ENCODE data around the gene LILRB3. TPM values are rescaled to one million over a fixed set of nuclear protein-coding genes. Genes with fewer than 3 reads are reported as not detected.
"Not testable (repeated sequence)": the region's sequence is repeated elsewhere in the genome, so short reads cannot be mapped to it uniquely, and the experiment has no call there.

LILRB3 gene
- total and polyA plus RNA-seq, 4 donors: 0.61 to 26.7 (median 10.4) TPM

- Histone ChIP-seq H3K4me1 (ENCODE audit: control insufficient read depth in 1 of 2, insufficient read depth in 2 of 2, low read length in 2 of 2) (no peaks in the 10 kb centered on the region), H3K27ac (ENCODE audit: low read depth in 1 of 2, low read length in 2 of 2) (no peak overlapping the region), H3K27me3 (ENCODE audit: control insufficient read depth in 1 of 2, insufficient read depth in 2 of 2, low read length in 1 of 2) (no peaks in the 10 kb centered on the region), H3K36me3 (ENCODE audit: control insufficient read depth in 1 of 2, insufficient read depth in 2 of 2, low read length in 1 of 2) (no peaks in the 10 kb centered on the region), H3K4me3 (ENCODE audit: low read length in 2 of 2) (no peak overlapping the region), H3K9me3 (ENCODE audit: control insufficient read depth, low read length) (peaks cover 3% of the 10 kb centered on the region)
- WGBS, 2 donors: 80 to 81% methylated on average over 20 of the region's 20 CpGs
- no peak for DNase-seq
- ATAC-seq (ENCODE audit: low FRiP score): no peak
- intact Hi-C loops (cut with DNase I): no loop called here
These were observed 24.5 kb upstream of the LILRB3 start for GRCh38 chr19:54247106-54247930.

GRCh38 chr19:54245936-54246335 lies 23.1 kb upstream of the LILRB3 start:
- intact Hi-C loops (cut with DNase I): no loop called here
- no peak for ATAC-seq (ENCODE audit: low FRiP score)
- 71 to 80% methylated on average over 3 of the region's 3 CpGs for WGBS, 2 donors

GRCh38 chr19:54243809-54244208 lies 21.0 kb upstream of the LILRB3 start:
- H3K27ac ChIP-seq (ENCODE audit: low read depth in 1 of 2, low read length in 2 of 2); ATAC-seq (ENCODE audit: low FRiP score); DNase-seq; H3K36me3 ChIP-seq (ENCODE audit: control insufficient read depth in 1 of 2, insufficient read depth in 2 of 2, low read length in 1 of 2); H3K9me3 ChIP-seq (ENCODE audit: control insufficient read depth, low read length); H3K27me3 ChIP-seq (ENCODE audit: control insufficient read depth in 1 of 2, insufficient read depth in 2 of 2, low read length in 1 of 2); H3K4me1 ChIP-seq (ENCODE audit: control insufficient read depth in 1 of 2, insufficient read depth in 2 of 2, low read length in 2 of 2); H3K4me3 ChIP-seq (ENCODE audit: low read length in 2 of 2); intact Hi-C loops (cut with DNase I): not testable (repeated sequence)
- 67% methylated on average over 7 of the region's 8 CpGs; no CpG with 5 or more reads in 1 of the 2 donors for WGBS, 2 donors

More at GRCh38 chr19:54245936-54246335, 23.1 kb upstream of the LILRB3 start:
- Histone ChIP-seq H3K27ac (ENCODE audit: low read depth in 1 of 2, low read length in 2 of 2) (no peak overlapping the region), H3K4me1 (ENCODE audit: control insufficient read depth in 1 of 2, insufficient read depth in 2 of 2, low read length in 2 of 2) (no peaks in the 10 kb centered on the region), H3K36me3 (ENCODE audit: control insufficient read depth in 1 of 2, insufficient read depth in 2 of 2, low read length in 1 of 2) (no peaks in the 10 kb centered on the region), H3K9me3 (ENCODE audit: control insufficient read depth, low read length) (peaks cover 3% of the 10 kb centered on the region), H3K27me3 (ENCODE audit: control insufficient read depth in 1 of 2, insufficient read depth in 2 of 2, low read length in 1 of 2) (no peaks in the 10 kb centered on the region), H3K4me3 (ENCODE audit: low read length in 2 of 2) (no peak overlapping the region)
- DNase-seq: no peak

- WGBS, 2 donors: 66% methylated on average over 6 of the region's 6 CpGs; no CpG with 5 or more reads in 1 of the 2 donors
- ATAC-seq (ENCODE audit: low FRiP score); H3K4me1 ChIP-seq (ENCODE audit: control insufficient read depth in 1 of 2, insufficient read depth in 2 of 2, low read length in 2 of 2); H3K4me3 ChIP-seq (ENCODE audit: low read length in 2 of 2); H3K36me3 ChIP-seq (ENCODE audit: control insufficient read depth in 1 of 2, insufficient read depth in 2 of 2, low read length in 1 of 2); H3K27ac ChIP-seq (ENCODE audit: low read depth in 1 of 2, low read length in 2 of 2); H3K9me3 ChIP-seq (ENCODE audit: control insufficient read depth, low read length); intact Hi-C loops (cut with DNase I); DNase-seq; H3K27me3 ChIP-seq (ENCODE audit: control insufficient read depth in 1 of 2, insufficient read depth in 2 of 2, low read length in 1 of 2): not testable (repeated sequence)
These were observed 19.8 kb upstream of the LILRB3 start, which contains the start of gene LILRA6 for GRCh38 chr19:54242646-54243045. Gene LILRA6, minus strand, starts transcription at chr19:54242790.

- WGBS, 2 donors: 76% methylated on average over 4 of the region's 4 CpGs; no CpG with 5 or more reads in 1 of the 2 donors
- intact Hi-C loops (cut with DNase I); H3K27me3 ChIP-seq (ENCODE audit: control insufficient read depth in 1 of 2, insufficient read depth in 2 of 2, low read length in 1 of 2); DNase-seq; H3K4me1 ChIP-seq (ENCODE audit: control insufficient read depth in 1 of 2, insufficient read depth in 2 of 2, low read length in 2 of 2); H3K4me3 ChIP-seq (ENCODE audit: low read length in 2 of 2); H3K9me3 ChIP-seq (ENCODE audit: control insufficient read depth, low read length); H3K36me3 ChIP-seq (ENCODE audit: control insufficient read depth in 1 of 2, insufficient read depth in 2 of 2, low read length in 1 of 2); ATAC-seq (ENCODE audit: low FRiP score); H3K27ac ChIP-seq (ENCODE audit: low read depth in 1 of 2, low read length in 2 of 2): not testable (repeated sequence)
These were observed 19.4 kb upstream of the LILRB3 start for GRCh38 chr19:54242234-54242633.

- whole genome bisulfite sequencing, 2 donors: 56% methylated on average over 12 to 19 of the region's 22 CpGs
- H3K4me1 ChIP-seq (ENCODE audit: control insufficient read depth in 1 of 2, insufficient read depth in 2 of 2, low read length in 2 of 2); H3K4me3 ChIP-seq (ENCODE audit: low read length in 2 of 2); H3K27ac ChIP-seq (ENCODE audit: low read depth in 1 of 2, low read length in 2 of 2); ATAC-seq (ENCODE audit: low FRiP score); intact Hi-C loops (cut with DNase I); H3K36me3 ChIP-seq (ENCODE audit: control insufficient read depth in 1 of 2, insufficient read depth in 2 of 2, low read length in 1 of 2); H3K27me3 ChIP-seq (ENCODE audit: control insufficient read depth in 1 of 2, insufficient read depth in 2 of 2, low read length in 1 of 2); H3K9me3 ChIP-seq (ENCODE audit: control insufficient read depth, low read length): not testable (repeated sequence)
- peak in 1 of 2 donors; percentile 32 for DNase-seq
These were observed 17.8 kb upstream of the LILRB3 start for GRCh38 chr19:54240372-54241336.

- intact Hi-C loops (cut with DNase I): loop anchor here in 1 of 2 donors (2.0 kb wide), 1 partner anchor 17 kb away; the partner anchor contains the start of gene LILRB3
- H3K27me3 ChIP-seq (ENCODE audit: control insufficient read depth in 1 of 2, insufficient read depth in 2 of 2, low read length in 1 of 2); H3K4me1 ChIP-seq (ENCODE audit: control insufficient read depth in 1 of 2, insufficient read depth in 2 of 2, low read length in 2 of 2); H3K4me3 ChIP-seq (ENCODE audit: low read length in 2 of 2); H3K27ac ChIP-seq (ENCODE audit: low read depth in 1 of 2, low read length in 2 of 2); H3K9me3 ChIP-seq (ENCODE audit: control insufficient read depth, low read length); H3K36me3 ChIP-seq (ENCODE audit: control insufficient read depth in 1 of 2, insufficient read depth in 2 of 2, low read length in 1 of 2): not testable (repeated sequence)
- ATAC-seq (ENCODE audit: low FRiP score) (peak; percentile 46), DNase-seq (peak in 1 of 2 donors; percentile 36)
- 72 to 73% methylated on average over 14 to 16 of the region's 21 CpGs for WGBS, 2 donors
These were observed 16.9 kb upstream of the LILRB3 start for GRCh38 chr19:54239491-54240371.

- DNase-seq (no peak), ATAC-seq (ENCODE audit: low FRiP score) (no peak)
- Histone ChIP-seq H3K27me3 (ENCODE audit: control insufficient read depth in 1 of 2, insufficient read depth in 2 of 2, low read length in 1 of 2) (no peaks in the 10 kb centered on the region), H3K4me1 (ENCODE audit: control insufficient read depth in 1 of 2, insufficient read depth in 2 of 2, low read length in 2 of 2) (no peaks in the 10 kb centered on the region), H3K9me3 (ENCODE audit: control insufficient read depth, low read length) (no peaks in the 10 kb centered on the region), H3K4me3 (ENCODE audit: low read length in 2 of 2) (no peak overlapping the region), H3K36me3 (ENCODE audit: control insufficient read depth in 1 of 2, insufficient read depth in 2 of 2, low read length in 1 of 2) (no peaks in the 10 kb centered on the region), H3K27ac (ENCODE audit: low read depth in 1 of 2, low read length in 2 of 2) (no peak overlapping the region)
- intact Hi-C loops (cut with DNase I): no loop called here
- 5 to 61% methylated on average over 5 of the region's 5 CpGs for WGBS, 2 donors
These were observed 11.1 kb upstream of the LILRB3 start for GRCh38 chr19:54233941-54234340.
